ENCODE data around the gene EFNA1. TPM values are rescaled to one million over a fixed set of nuclear protein-coding genes. Genes with fewer than 3 reads are reported as not detected.
"Not testable (repeated sequence)": the region's sequence is repeated elsewhere in the genome, so short reads cannot be mapped to it uniquely, and the experiment has no call there.

Gene EFNA1
- polyA plus RNA-seq, 4 donors, result 50.6 to 166 (median 145) TPM

DNA sequence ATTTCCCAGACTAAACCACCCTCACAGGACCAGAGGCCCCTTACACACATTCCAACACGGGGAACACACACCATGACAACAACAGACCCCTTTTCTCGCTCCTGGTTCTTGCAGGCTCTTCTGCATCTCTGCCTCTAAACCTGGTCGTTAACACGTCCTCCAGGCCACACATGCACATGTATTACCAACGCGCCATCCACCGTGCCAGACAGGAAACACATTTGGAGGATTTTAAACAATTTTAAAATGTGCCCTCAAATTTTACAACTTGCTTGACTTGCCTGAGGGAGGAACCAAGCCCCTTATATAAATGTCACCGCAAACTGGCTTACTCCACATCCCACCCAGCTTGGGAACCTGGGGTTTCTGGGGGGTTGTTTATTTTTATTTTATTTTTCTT is 16.9 kb upstream of the EFNA1 start:
- DNase-seq (no peak), FAIRE-seq (no peak)
- WGBS, 3 donors, result 65 to 86% (median 74%) methylated on average over 8 of the region's 8 CpGs

DNA sequence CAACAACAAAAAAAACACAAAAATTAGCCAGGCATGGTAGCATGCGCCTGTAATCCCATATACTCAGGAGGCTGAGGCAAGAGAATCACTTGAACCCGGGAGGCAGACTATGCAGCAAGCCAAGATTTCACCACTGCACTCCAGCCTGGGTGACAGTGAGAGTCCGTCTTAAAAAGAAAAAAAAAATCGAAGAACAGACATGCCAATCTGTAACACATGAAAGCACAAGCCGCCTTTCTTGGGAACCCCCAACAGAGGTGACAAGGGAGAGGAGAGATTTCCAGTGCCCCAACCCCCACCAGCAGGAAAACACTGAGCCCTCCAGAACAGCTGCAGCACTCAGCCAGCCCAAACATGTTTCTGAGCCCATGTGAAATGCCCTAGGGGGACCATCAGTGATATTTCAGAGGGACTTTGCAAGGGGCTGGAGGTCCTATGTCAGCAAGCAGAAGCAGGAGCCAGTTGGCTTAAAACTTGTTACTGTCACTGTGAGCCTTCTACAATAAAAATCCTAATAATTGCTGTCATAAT is 14.2 kb upstream of the EFNA1 start:
- Histone ChIP-seq H3K27me3 (ENCODE audit: control insufficient read depth in 3 of 3, insufficient read depth in 3 of 3, low read length in 3 of 3) (no peaks in the 10 kb centered on the region), H3K36me3 (ENCODE audit: control insufficient read depth in 3 of 3, insufficient read depth in 2 of 3, low read depth in 1 of 3, low read length in 3 of 3) (no peaks in the 10 kb centered on the region), H3K4me1 (ENCODE audit: control insufficient read depth in 3 of 3, insufficient read depth in 2 of 3, low read depth in 1 of 3, low read length in 2 of 3) (peaks cover 0 to 5% (median 0%) of the 10 kb centered on the region in 3 donors), H3K4me3 (ENCODE audit: low read depth in 1 of 3, low read length in 3 of 3) (no peak overlapping the region), H3K27ac (ENCODE audit: low read depth in 1 of 3, low read length in 2 of 3) (no peak overlapping the region), H3K9me3 (ENCODE audit: control insufficient read depth in 2 of 2, insufficient read depth in 1 of 2, low read depth in 1 of 2, low read length in 1 of 2) (no peaks in the 10 kb centered on the region)
- DNase-seq, result no peak
- FAIRE-seq, result no peak
- 74 to 83% (median 81%) methylated on average over 5 of the region's 5 CpGs for WGBS, 3 donors

More for the DNA sequence above, 16.9 kb upstream of the EFNA1 start:
- Histone ChIP-seq H3K27ac (ENCODE audit: low read depth in 1 of 3, low read length in 2 of 3) (no peak overlapping the region), H3K9me3 (ENCODE audit: control insufficient read depth in 2 of 2, insufficient read depth in 1 of 2, low read depth in 1 of 2, low read length in 1 of 2) (no peaks in the 10 kb centered on the region), H3K27me3 (ENCODE audit: control insufficient read depth in 3 of 3, insufficient read depth in 3 of 3, low read length in 3 of 3) (no peaks in the 10 kb centered on the region), H3K4me3 (ENCODE audit: low read depth in 1 of 3, low read length in 3 of 3) (no peak overlapping the region), H3K36me3 (ENCODE audit: control insufficient read depth in 3 of 3, insufficient read depth in 2 of 3, low read depth in 1 of 3, low read length in 3 of 3) (no peaks in the 10 kb centered on the region), H3K4me1 (ENCODE audit: control insufficient read depth in 3 of 3, insufficient read depth in 2 of 3, low read depth in 1 of 3, low read length in 2 of 3) (peaks cover 0 to 29% (median 4%) of the 10 kb centered on the region in 3 donors)

DNA sequence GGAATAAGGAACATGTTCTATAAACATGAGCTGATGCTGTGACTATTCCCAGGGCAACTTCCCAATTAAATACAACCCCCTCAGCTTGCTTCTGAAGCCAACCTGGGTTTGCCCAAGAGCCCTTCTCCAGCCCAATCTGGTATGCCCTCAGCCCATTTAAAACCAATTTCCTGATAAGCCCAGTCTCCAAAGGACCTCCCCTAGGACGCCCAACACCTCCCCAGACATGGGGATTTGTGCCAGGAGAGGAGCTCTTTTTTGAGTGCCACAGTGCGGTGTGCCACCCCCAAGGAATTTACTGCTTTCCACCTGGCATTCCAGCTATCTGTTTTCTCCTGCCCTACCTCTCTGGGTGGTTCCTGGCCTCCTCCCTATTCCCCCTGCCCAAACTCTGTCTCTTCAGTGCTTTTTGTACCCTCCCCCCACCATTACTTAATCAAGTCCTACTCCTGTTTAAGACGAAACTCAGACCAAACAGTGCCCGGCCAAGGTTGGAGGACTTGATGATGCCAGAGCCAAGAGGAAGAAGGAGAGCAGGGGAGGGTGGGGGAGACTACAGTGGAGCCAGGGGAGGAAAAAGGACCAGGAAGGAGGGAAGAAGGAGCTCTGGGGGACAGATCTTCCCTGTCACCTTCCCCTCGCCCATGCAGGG is 11.4 kb upstream of the EFNA1 start:
- Histone ChIP-seq H3K4me3 (ENCODE audit: low read depth in 1 of 3, low read length in 3 of 3) (no peak overlapping the region), H3K27ac (ENCODE audit: low read depth in 1 of 3, low read length in 2 of 3) (no peak overlapping the region), H3K4me1 (ENCODE audit: control insufficient read depth in 3 of 3, insufficient read depth in 2 of 3, low read depth in 1 of 3, low read length in 2 of 3) (peaks cover 0 to 15% (median 5%) of the 10 kb centered on the region in 3 donors), H3K27me3 (ENCODE audit: control insufficient read depth in 3 of 3, insufficient read depth in 3 of 3, low read length in 3 of 3) (no peaks in the 10 kb centered on the region), H3K9me3 (ENCODE audit: control insufficient read depth in 2 of 2, insufficient read depth in 1 of 2, low read depth in 1 of 2, low read length in 1 of 2) (no peaks in the 10 kb centered on the region), H3K36me3 (ENCODE audit: control insufficient read depth in 3 of 3, insufficient read depth in 2 of 3, low read depth in 1 of 3, low read length in 3 of 3) (no peaks in the 10 kb centered on the region)
- FAIRE-seq, result no peak
- 34 to 71% (median 57%) methylated on average over 5 of the region's 5 CpGs for WGBS, 3 donors
- no peak for DNase-seq

GRCh38 chr1:155117610-155118009 is 10.1 kb upstream of the EFNA1 start:
- Histone ChIP-seq H3K27ac (ENCODE audit: low read depth in 1 of 3, low read length in 2 of 3) (no peak overlapping the region), H3K27me3 (ENCODE audit: control insufficient read depth in 3 of 3, insufficient read depth in 3 of 3, low read length in 3 of 3) (no peaks in the 10 kb centered on the region), H3K9me3 (ENCODE audit: control insufficient read depth in 2 of 2, insufficient read depth in 1 of 2, low read depth in 1 of 2, low read length in 1 of 2) (no peaks in the 10 kb centered on the region), H3K36me3 (ENCODE audit: control insufficient read depth in 3 of 3, insufficient read depth in 2 of 3, low read depth in 1 of 3, low read length in 3 of 3) (no peaks in the 10 kb centered on the region), H3K4me1 (ENCODE audit: control insufficient read depth in 3 of 3, insufficient read depth in 2 of 3, low read depth in 1 of 3, low read length in 2 of 3) (peaks cover 0 to 10% (median 5%) of the 10 kb centered on the region in 3 donors), H3K4me3 (ENCODE audit: low read depth in 1 of 3, low read length in 3 of 3) (no peak overlapping the region)
- DNase-seq, result peak; percentile 15 to 30
- FAIRE-seq, result no peak
- WGBS, 3 donors, result 22 to 49% (median 28%) methylated on average over 4 of the region's 4 CpGs

- H3K27ac ChIP-seq (ENCODE audit: low read depth in 1 of 3, low read length in 2 of 3); FAIRE-seq; H3K9me3 ChIP-seq (ENCODE audit: control insufficient read depth in 2 of 2, insufficient read depth in 1 of 2, low read depth in 1 of 2, low read length in 1 of 2); DNase-seq; H3K36me3 ChIP-seq (ENCODE audit: control insufficient read depth in 3 of 3, insufficient read depth in 2 of 3, low read depth in 1 of 3, low read length in 3 of 3); H3K4me3 ChIP-seq (ENCODE audit: low read depth in 1 of 3, low read length in 3 of 3); H3K27me3 ChIP-seq (ENCODE audit: control insufficient read depth in 3 of 3, insufficient read depth in 3 of 3, low read length in 3 of 3): not testable (repeated sequence)
- peaks cover 0 to 10% (median 5%) of the 10 kb centered on the region in 3 donors for H3K4me1 ChIP-seq (ENCODE audit: control insufficient read depth in 3 of 3, insufficient read depth in 2 of 3, low read depth in 1 of 3, low read length in 2 of 3)
- WGBS, 3 donors, result 76 to 86% (median 85%) methylated on average over 7 of the region's 7 CpGs
Observed at GRCh38 chr1:155118090-155118489, 9.6 kb upstream of the EFNA1 start.

GRCh38 chr1:155120253-155120652 is 7.4 kb upstream of the EFNA1 start:
- Histone ChIP-seq H3K4me1 (ENCODE audit: control insufficient read depth in 3 of 3, insufficient read depth in 2 of 3, low read depth in 1 of 3, low read length in 2 of 3) (peaks cover 0 to 26% (median 11%) of the 10 kb centered on the region in 3 donors), H3K36me3 (ENCODE audit: control insufficient read depth in 3 of 3, insufficient read depth in 2 of 3, low read depth in 1 of 3, low read length in 3 of 3) (no peaks in the 10 kb centered on the region), H3K9me3 (ENCODE audit: control insufficient read depth in 2 of 2, insufficient read depth in 1 of 2, low read depth in 1 of 2, low read length in 1 of 2) (no peaks in the 10 kb centered on the region), H3K27ac (ENCODE audit: low read depth in 1 of 3, low read length in 2 of 3) (peak overlapping the region in 1 of 3 donors; percentile 27), H3K27me3 (ENCODE audit: control insufficient read depth in 3 of 3, insufficient read depth in 3 of 3, low read length in 3 of 3) (no peaks in the 10 kb centered on the region), H3K4me3 (ENCODE audit: low read depth in 1 of 3, low read length in 3 of 3) (no peak overlapping the region)
- DNase-seq (peak; percentile 30 to 34), FAIRE-seq (no peak)
- 36 to 59% (median 37%) methylated on average over 6 of the region's 6 CpGs for WGBS, 3 donors

DNA sequence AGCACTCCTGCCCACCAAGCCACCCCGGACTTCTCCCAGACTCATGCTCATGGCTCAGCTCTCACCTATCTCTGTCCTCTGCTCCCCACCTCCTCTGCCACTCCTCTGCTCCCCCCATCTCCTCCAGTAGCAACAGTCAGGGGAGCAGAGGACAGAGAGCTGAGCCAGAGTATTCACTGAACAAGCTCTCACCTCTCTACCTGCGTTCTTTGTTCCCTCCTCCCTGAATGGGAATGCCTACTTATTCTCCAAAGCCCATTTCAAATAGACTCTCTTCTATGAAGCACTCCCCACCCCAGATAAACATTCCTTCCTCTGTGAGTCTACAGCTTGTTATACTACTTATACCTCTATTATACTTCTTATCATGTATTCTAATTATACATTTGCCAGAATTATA is 6.4 kb upstream of the EFNA1 start:
- Histone ChIP-seq H3K4me1 (ENCODE audit: control insufficient read depth in 3 of 3, insufficient read depth in 2 of 3, low read depth in 1 of 3, low read length in 2 of 3) (peaks cover 0 to 36% (median 11%) of the 10 kb centered on the region in 3 donors), H3K4me3 (ENCODE audit: low read depth in 1 of 3, low read length in 3 of 3) (no peak overlapping the region), H3K27ac (ENCODE audit: low read depth in 1 of 3, low read length in 2 of 3) (no peak overlapping the region), H3K36me3 (ENCODE audit: control insufficient read depth in 3 of 3, insufficient read depth in 2 of 3, low read depth in 1 of 3, low read length in 3 of 3) (no peaks in the 10 kb centered on the region), H3K9me3 (ENCODE audit: control insufficient read depth in 2 of 2, insufficient read depth in 1 of 2, low read depth in 1 of 2, low read length in 1 of 2) (no peaks in the 10 kb centered on the region), H3K27me3 (ENCODE audit: control insufficient read depth in 3 of 3, insufficient read depth in 3 of 3, low read length in 3 of 3) (peaks cover 0 to 6% (median 0%) of the 10 kb centered on the region in 3 donors)
- FAIRE-seq (no peak), DNase-seq (no peak)
- 75 to 90% (median 76%) methylated on average over 2 of the region's 2 CpGs for WGBS, 3 donors

- no peak for DNase-seq
- peaks cover 0 to 46% (median 11%) of the 10 kb centered on the region in 3 donors for H3K4me1 ChIP-seq (ENCODE audit: control insufficient read depth in 3 of 3, insufficient read depth in 2 of 3, low read depth in 1 of 3, low read length in 2 of 3)
- 69 to 95% (median 81%) methylated on average over 2 of the region's 2 CpGs for WGBS, 3 donors
- H3K27me3 ChIP-seq (ENCODE audit: control insufficient read depth in 3 of 3, insufficient read depth in 3 of 3, low read length in 3 of 3), result peaks cover 0 to 6% (median 0%) of the 10 kb centered on the region in 3 donors
- no peak overlapping the region for H3K4me3 ChIP-seq (ENCODE audit: low read depth in 1 of 3, low read length in 3 of 3)
- H3K9me3 ChIP-seq (ENCODE audit: control insufficient read depth in 2 of 2, insufficient read depth in 1 of 2, low read depth in 1 of 2, low read length in 1 of 2), result no peaks in the 10 kb centered on the region
- H3K36me3 ChIP-seq (ENCODE audit: control insufficient read depth in 3 of 3, insufficient read depth in 2 of 3, low read depth in 1 of 3, low read length in 3 of 3), result no peaks in the 10 kb centered on the region
- FAIRE-seq, result no peak
- no peak overlapping the region for H3K27ac ChIP-seq (ENCODE audit: low read depth in 1 of 3, low read length in 2 of 3)
Observed at GRCh38 chr1:155122308-155122707, 5.4 kb upstream of the EFNA1 start.
